Measurements from ENCODE around the gene SMIM20.

GRCh38 chr4:25908491-25908901, 5.5 kb upstream of the SMIM20 start:
- TF ChIP-seq, protein P1, sequence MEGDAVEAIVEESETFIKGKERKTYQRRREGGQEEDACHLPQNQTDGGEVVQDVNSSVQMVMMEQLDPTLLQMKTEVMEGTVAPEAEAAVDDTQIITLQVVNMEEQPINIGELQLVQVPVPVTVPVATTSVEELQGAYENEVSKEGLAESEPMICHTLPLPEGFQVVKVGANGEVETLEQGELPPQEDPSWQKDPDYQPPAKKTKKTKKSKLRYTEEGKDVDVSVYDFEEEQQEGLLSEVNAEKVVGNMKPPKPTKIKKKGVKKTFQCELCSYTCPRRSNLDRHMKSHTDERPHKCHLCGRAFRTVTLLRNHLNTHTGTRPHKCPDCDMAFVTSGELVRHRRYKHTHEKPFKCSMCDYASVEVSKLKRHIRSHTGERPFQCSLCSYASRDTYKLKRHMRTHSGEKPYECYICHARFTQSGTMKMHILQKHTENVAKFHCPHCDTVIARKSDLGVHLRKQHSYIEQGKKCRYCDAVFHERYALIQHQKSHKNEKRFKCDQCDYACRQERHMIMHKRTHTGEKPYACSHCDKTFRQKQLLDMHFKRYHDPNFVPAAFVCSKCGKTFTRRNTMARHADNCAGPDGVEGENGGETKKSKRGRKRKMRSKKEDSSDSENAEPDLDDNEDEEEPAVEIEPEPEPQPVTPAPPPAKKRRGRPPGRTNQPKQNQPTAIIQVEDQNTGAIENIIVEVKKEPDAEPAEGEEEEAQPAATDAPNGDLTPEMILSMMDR (IDR thresholded peaks at IDR 0.05), result no peak
- no peak for TF ChIP-seq POLR2A (IDR thresholded peaks at IDR 0.05)
- no peak for TF ChIP-seq POLR2AphosphoS5 (IDR thresholded peaks at IDR 0.05)
- no peak for TF ChIP-seq EP300 (IDR thresholded peaks at IDR 0.05)

Data from stomach (tissue), 4 donors.